NCI-H187 treated with DMSO at 0.1 percent for 48 hours (cell line): Measurements from ENCODE around the gene ABCA9.
"Not testable (repeated sequence)": the region's sequence is repeated elsewhere in the genome, so short reads cannot be mapped to it uniquely, and the experiment has no call there.

Experiments
- DNase-seq: peaks from one replicate; lab custom pipeline; 2025; lab: John Stamatoyannopoulos, UW

The ABCA9 gene

GRCh38 chr17:69042308-69042707, 18.4 kb downstream of the ABCA9 start:
- no peak for DNase-seq

GRCh38 chr17:69031839-69032238, 28.9 kb downstream of the ABCA9 start:
- DNase-seq = no peak

- DNase-seq = no peak
Observed at GRCh38 chr17:69030169-69030568, 30.6 kb downstream of the ABCA9 start.

GRCh38 chr17:69018687-69019086, 42.0 kb downstream of the ABCA9 start:
- DNase-seq = no peak

- DNase-seq = no peak
Observed at GRCh38 chr17:69018022-69018615, 42.6 kb downstream of the ABCA9 start.

GRCh38 chr17:69015631-69016030, 45.1 kb downstream of the ABCA9 start:
- DNase-seq = no peak

- DNase-seq = no peak
Observed at GRCh38 chr17:69012895-69013805, 47.6 kb downstream of the ABCA9 start.

GRCh38 chr17:69009930-69010329, 50.8 kb downstream of the ABCA9 start:
- no peak for DNase-seq

- not testable (repeated sequence) for DNase-seq
Observed at GRCh38 chr17:69004759-69005158, 56.0 kb downstream of the ABCA9 start.

- DNase-seq = not testable (repeated sequence)
Observed at GRCh38 chr17:68999743-69000142, 61.0 kb downstream of the ABCA9 start.

- DNase-seq = no peak
Observed at GRCh38 chr17:68993112-68993511, 67.6 kb downstream of the ABCA9 start.

- DNase-seq = no peak
Observed at GRCh38 chr17:68987966-68988365, 72.8 kb downstream of the ABCA9 start.

- DNase-seq = no peak
Observed at GRCh38 chr17:68981288-68981687, 79.4 kb downstream of the ABCA9 start.

- DNase-seq = no peak
Observed at GRCh38 chr17:68973098-68973846, 87.5 kb downstream of the ABCA9 start.

GRCh38 chr17:68972119-68972704, 88.5 kb downstream of the ABCA9 start:
- no peak for DNase-seq

GRCh38 chr17:68969101-68969500, 91.6 kb downstream of the ABCA9 start:
- DNase-seq = no peak

GRCh38 chr17:68963958-68964357, 96.8 kb downstream of the ABCA9 start:
- no peak for DNase-seq

GRCh38 chr17:68961214-68961882, 99.4 kb downstream of the ABCA9 start:
- DNase-seq = no peak

GRCh38 chr17:68959117-68959516, 101.6 kb downstream of the ABCA9 start:
- not testable (repeated sequence) for DNase-seq

GRCh38 chr17:68957944-68958343, 102.8 kb downstream of the ABCA9 start:
- no peak for DNase-seq

GRCh38 chr17:68955181-68955841, 105.4 kb downstream of the ABCA9 start, which contains the start of gene ABCA8:
Gene ABCA8, minus strand, starts transcription at chr17:68955392. Its CDS starts 13,358 bp downstream, at chr17:68942034.
- DNase-seq = no peak
